ENCODE results near the gene REV1. TPM values are rescaled to one million over a fixed set of nuclear protein-coding genes. Genes with fewer than 3 reads are reported as not detected.

Gene REV1
- total and polyA plus RNA-seq, 2 donors (not counting 3 experiments of a cell fraction or from before 2014, with no cell fraction given): 16.6 to 50.3 TPM

DNA sequence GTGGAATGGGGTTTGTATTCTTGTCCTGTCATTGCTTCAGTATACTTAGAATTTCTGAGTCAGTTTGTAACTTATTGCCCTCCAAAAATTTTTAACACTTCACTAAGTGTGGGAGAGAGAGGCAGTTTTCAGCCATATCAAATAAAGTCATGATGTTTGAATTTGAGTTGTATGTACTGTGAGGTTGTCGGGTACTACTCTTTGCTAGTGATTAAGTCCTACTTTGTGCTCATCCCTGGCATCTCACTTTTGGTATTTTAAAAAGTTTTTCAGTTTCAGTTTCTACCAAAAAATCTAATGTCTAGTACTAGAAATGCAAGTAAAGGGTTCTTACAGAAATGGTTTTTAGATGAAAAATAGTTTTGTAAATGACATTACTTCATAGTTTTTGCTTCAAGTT, 111.9 kb downstream of the REV1 start:
- Histone ChIP-seq H3K9me3 (replicated peaks; ENCODE audit: control insufficient read depth, insufficient read depth, low read length) (no peaks in the 10 kb centered on the region), H3K79me2 (ENCODE audit: control insufficient read depth, insufficient read depth, low read length) (no peaks in the 10 kb centered on the region), H3K27me3 (ENCODE audit: control insufficient read depth in 2 of 2, insufficient read depth in 2 of 2, low read length in 2 of 2) (no peaks in the 10 kb centered on the region), H2AFZ (ENCODE audit: low read depth, low read length) (no peak overlapping the region), H3K36me3 (ENCODE audit: control insufficient read depth in 2 of 2, extremely low read depth in 1 of 2, insufficient read depth in 2 of 2, low read length in 2 of 2) (peaks cover 6 to 26% of the 10 kb centered on the region in 2 experiments), H3K27ac (ENCODE audit: insufficient read depth, low read depth, low read length) (no peak overlapping the region), H3K9me1 (replicated peaks; ENCODE audit: control insufficient read depth, extremely low read depth, insufficient read depth, low read length) (no peaks in the 10 kb centered on the region), H3K9ac (replicated peaks; ENCODE audit: extremely low read depth, insufficient read depth, low read length) (no peak overlapping the region), H3K4me3 (replicated peaks in 1 of 3; ENCODE audit: insufficient read depth in 1 of 3, low read depth in 1 of 3, low read length in 3 of 3) (no peak overlapping the region), H3K4me1 (ENCODE audit: control insufficient read depth, extremely low read depth, insufficient read depth, low read length) (no peaks in the 10 kb centered on the region), H4K20me1 (replicated peaks; ENCODE audit: control insufficient read depth, extremely low read depth, insufficient read depth, low read length) (no peaks in the 10 kb centered on the region), H3K4me2 (ENCODE audit: insufficient read depth, low read length) (no peak overlapping the region)
- DNase-seq (ENCODE audit: low read depth, low spot score): no peak
- ChIA-PET CTCF (no interaction called here), POLR2A (interaction anchor here (0.6 kb wide), 1 partner anchor 37 kb away, joined by 4 read pairs; no protein-coding TSS in a partner anchor)
- intact Hi-C loops (cut with micrococcal nuclease): no loop called here
- dilution Hi-C loops (cut with MboI; ENCODE audit: extremely low pct_ligation_motif_present, low sequenced_read_pairs): no loop called here
- FAIRE-seq: no peak
- TF ChIP-seq JUN (IDR thresholded peaks at IDR 0.05; ENCODE audit: borderline replicate concordance, insufficient read depth, insufficient read length, low read depth) (no peak), GATA2 (IDR thresholded peaks at IDR 0.05; ENCODE audit: insufficient read depth, insufficient read length, low read depth, low read length) (no peak), POLR2A (IDR thresholded peaks at IDR 0.05; ENCODE audit: low read depth, low read length) (no peak)
- BruUV-seq (replicated peaks): no TSS peak

DNA sequence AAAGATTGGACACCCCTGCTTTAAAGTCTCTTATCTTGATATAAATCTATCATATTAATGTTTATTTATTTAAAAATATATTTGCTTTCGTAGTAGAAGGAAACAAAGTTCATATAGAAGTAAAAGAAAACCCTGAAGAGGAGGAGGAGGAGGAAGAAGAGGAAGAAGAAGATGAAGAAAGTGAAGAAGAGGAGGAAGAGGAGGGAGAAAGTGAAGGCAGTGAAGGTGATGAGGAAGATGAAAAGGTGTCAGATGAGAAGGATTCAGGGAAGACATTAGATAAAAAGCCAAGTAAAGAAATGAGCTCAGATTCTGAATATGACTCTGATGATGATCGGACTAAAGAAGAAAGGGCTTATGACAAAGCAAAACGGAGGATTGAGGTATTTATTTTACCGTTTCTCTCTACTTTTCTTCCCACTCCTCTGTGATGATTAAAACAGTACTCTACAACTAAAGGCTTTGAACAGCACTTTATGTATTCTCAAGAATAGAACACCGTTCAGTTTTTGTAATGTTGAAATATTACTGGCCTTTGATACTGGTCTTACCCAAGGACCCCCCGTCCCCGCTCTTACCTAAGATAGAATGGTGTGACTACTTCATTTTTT, 113.5 kb downstream of the REV1 start:
- no TSS peak for BruUV-seq (replicated peaks)
- H3K9me3 ChIP-seq (replicated peaks; ENCODE audit: control insufficient read depth, insufficient read depth, low read length): no peaks in the 10 kb centered on the region

More for the DNA sequence above, 113.5 kb downstream of the REV1 start:
- H3K4me3 ChIP-seq (replicated peaks in 1 of 3; ENCODE audit: insufficient read depth in 1 of 3, low read depth in 1 of 3, low read length in 3 of 3): no peak overlapping the region
- POLR2A ChIA-PET: no interaction called here
- no peak for FAIRE-seq
- no peaks in the 10 kb centered on the region for H3K9me1 ChIP-seq (replicated peaks; ENCODE audit: control insufficient read depth, extremely low read depth, insufficient read depth, low read length)
- H3K79me2 ChIP-seq (ENCODE audit: control insufficient read depth, insufficient read depth, low read length): no peaks in the 10 kb centered on the region
- H3K9ac ChIP-seq (replicated peaks; ENCODE audit: extremely low read depth, insufficient read depth, low read length): no peak overlapping the region
- no peaks in the 10 kb centered on the region for H4K20me1 ChIP-seq (replicated peaks; ENCODE audit: control insufficient read depth, extremely low read depth, insufficient read depth, low read length)
- H3K27me3 ChIP-seq (ENCODE audit: control insufficient read depth in 2 of 2, insufficient read depth in 2 of 2, low read length in 2 of 2): no peaks in the 10 kb centered on the region
- no peak for DNase-seq (ENCODE audit: low read depth, low spot score)
- peaks cover 7 to 29% of the 10 kb centered on the region in 2 experiments for H3K36me3 ChIP-seq (ENCODE audit: control insufficient read depth in 2 of 2, extremely low read depth in 1 of 2, insufficient read depth in 2 of 2, low read length in 2 of 2)
- H3K4me2 ChIP-seq (ENCODE audit: insufficient read depth, low read length): no peak overlapping the region
- dilution Hi-C loops (cut with MboI; ENCODE audit: extremely low pct_ligation_motif_present, low sequenced_read_pairs) (no loop called here), intact Hi-C loops (cut with micrococcal nuclease) (no loop called here)
- no peak overlapping the region for H2AFZ ChIP-seq (ENCODE audit: low read depth, low read length)
- H3K4me1 ChIP-seq (ENCODE audit: control insufficient read depth, extremely low read depth, insufficient read depth, low read length): no peaks in the 10 kb centered on the region
- CTCF ChIA-PET: interaction anchor here (2.0 kb wide), 1 partner anchor 19 kb away, joined by 5 read pairs; no protein-coding TSS in a partner anchor
- TF ChIP-seq JUN (IDR thresholded peaks at IDR 0.05; ENCODE audit: borderline replicate concordance, insufficient read depth, insufficient read length, low read depth): no peak
- TF ChIP-seq POLR2A (IDR thresholded peaks at IDR 0.05; ENCODE audit: low read depth, low read length): no peak
- TF ChIP-seq GATA2 (IDR thresholded peaks at IDR 0.05; ENCODE audit: insufficient read depth, insufficient read length, low read depth, low read length): no peak
- no peak for TF ChIP-seq POLR2AphosphoS5 (IDR thresholded peaks at IDR 0.05; ENCODE audit: insufficient read depth, low read depth, low read length)
- TF ChIP-seq EZH2 (IDR thresholded peaks at IDR 0.05; ENCODE audit: borderline replicate concordance, low read depth, low read length, severe bottlenecking): no peak
- no peak for TF ChIP-seq FOS (IDR thresholded peaks at IDR 0.05; ENCODE audit: borderline replicate concordance, insufficient read depth, low read length)
- TF ChIP-seq, protein P1, sequence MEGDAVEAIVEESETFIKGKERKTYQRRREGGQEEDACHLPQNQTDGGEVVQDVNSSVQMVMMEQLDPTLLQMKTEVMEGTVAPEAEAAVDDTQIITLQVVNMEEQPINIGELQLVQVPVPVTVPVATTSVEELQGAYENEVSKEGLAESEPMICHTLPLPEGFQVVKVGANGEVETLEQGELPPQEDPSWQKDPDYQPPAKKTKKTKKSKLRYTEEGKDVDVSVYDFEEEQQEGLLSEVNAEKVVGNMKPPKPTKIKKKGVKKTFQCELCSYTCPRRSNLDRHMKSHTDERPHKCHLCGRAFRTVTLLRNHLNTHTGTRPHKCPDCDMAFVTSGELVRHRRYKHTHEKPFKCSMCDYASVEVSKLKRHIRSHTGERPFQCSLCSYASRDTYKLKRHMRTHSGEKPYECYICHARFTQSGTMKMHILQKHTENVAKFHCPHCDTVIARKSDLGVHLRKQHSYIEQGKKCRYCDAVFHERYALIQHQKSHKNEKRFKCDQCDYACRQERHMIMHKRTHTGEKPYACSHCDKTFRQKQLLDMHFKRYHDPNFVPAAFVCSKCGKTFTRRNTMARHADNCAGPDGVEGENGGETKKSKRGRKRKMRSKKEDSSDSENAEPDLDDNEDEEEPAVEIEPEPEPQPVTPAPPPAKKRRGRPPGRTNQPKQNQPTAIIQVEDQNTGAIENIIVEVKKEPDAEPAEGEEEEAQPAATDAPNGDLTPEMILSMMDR (IDR thresholded peaks at IDR 0.05; ENCODE audit: extremely low read depth in 1 of 2, insufficient read depth in 1 of 2, low read depth in 1 of 2, low read length in 2 of 2): no peak
- no peak for TF ChIP-seq MAX (IDR thresholded peaks at IDR 0.05; ENCODE audit: insufficient read depth, insufficient read length)
- TF ChIP-seq MYC (IDR thresholded peaks at IDR 0.05; ENCODE audit: low read depth, low read length): no peak
- H3K27ac ChIP-seq (ENCODE audit: insufficient read depth, low read depth, low read length): no peak overlapping the region
